A673 (cell line): ENCODE results near the gene TMEM178B. TPM values are rescaled to one million over a fixed set of nuclear protein-coding genes. Genes with fewer than 3 reads are reported as not detected.
A peak's percentile ranks its signal among the peaks of the same experiment; 100 is the strongest.

Source experiments
- BruUV-seq: library from RNA; stranded (reverse); fragments of 400-500 nt; replicated peaks from 2 replicates; lab custom pipeline; 2021; lab: Mats Ljungman, UMichigan
- CTCF ChIA-PET: fragments of 300-600 bp; sonication (Branson Sonifier 250); formaldehyde crosslinking; loops from one replicate; lab custom pipeline; 2022; ENCODE audit warnings: antibody characterized with exemption; lab: Charles Lee
- POLR2A ChIA-PET: fragments of 300-600 bp; sonication (Branson Sonifier 250); formaldehyde crosslinking; loops from one replicate; lab custom pipeline; 2022; ENCODE audit warnings: antibody characterized with exemption; ENCODE audit not compliant: low non-redundant PET; lab: Charles Lee
- DNase-seq: peaks from one replicate; pipeline ENCODE4 v3.0.0-alpha.2; 2015; ENCODE audit warnings: low spot score
- H3K27ac ChIP-seq: fragments of 200-600 bp; sonication (generic); 2 replicates; pipeline ENCODE4 v1.5.1; 2016; ENCODE audit warnings: mixed run types, low read depth, mild to moderate bottlenecking, mixed read lengths, antibody characterized with exemption, low read length; ENCODE audit not compliant: poor library complexity, severe bottlenecking
- H3K27me3 ChIP-seq: fragments of 200-600 bp; sonication (generic); replicated peaks from 2 replicates; pipeline ENCODE4 v1.6.1; 2017; ENCODE audit warnings: mixed run types, low read depth, mild to moderate bottlenecking, mixed read lengths, antibody characterized with exemption, low read length; ENCODE audit not compliant: insufficient read depth, poor library complexity
- H3K36me3 ChIP-seq: fragments of 200-600 bp; sonication (generic); 2 replicates; pipeline ENCODE4 v1.6.1; 2016; ENCODE audit warnings: mixed run types, mild to moderate bottlenecking, mixed read lengths, antibody characterized with exemption, low read length; ENCODE audit not compliant: insufficient read depth, poor library complexity, severe bottlenecking
- H3K4me1 ChIP-seq: fragments of 200-600 bp; sonication (generic); 2 replicates; pipeline ENCODE4 v1.6.1; 2017; ENCODE audit warnings: mixed run types, mild to moderate bottlenecking, mixed read lengths, antibody characterized with exemption, low read length; ENCODE audit not compliant: insufficient read depth, poor library complexity, severe bottlenecking
- H3K4me3 ChIP-seq: fragments of 200-600 bp; sonication (generic); 2 replicates; pipeline ENCODE4 v1.5.1; 2016; ENCODE audit warnings: low read depth, mixed run types, mild to moderate bottlenecking, mixed read lengths, low read length; ENCODE audit not compliant: poor library complexity, severe bottlenecking
- H3K9me3 ChIP-seq: fragments of 200-600 bp; sonication (generic); 2 replicates; pipeline ENCODE4 v1.6.1; 2016; ENCODE audit warnings: mixed run types, low read depth, mild to moderate bottlenecking, mixed read lengths, antibody characterized with exemption, low read length; ENCODE audit not compliant: poor library complexity, severe bottlenecking
- CTCF ChIP-seq: fragments of 300-800, 200-600 bp; sonication (generic); conservative IDR thresholded peaks from 2 replicates; pipeline ENCODE4 v1.5.1; 2017; ENCODE audit warnings: low read depth, mild to moderate bottlenecking, antibody characterized with exemption, low read length, moderate library complexity, mixed read lengths
- EZH2 ChIP-seq: fragments of 200-600 bp; sonication (generic); IDR thresholded peaks from 2 replicates; pipeline ENCODE4 v1.6.1; 2017; ENCODE audit warnings: borderline replicate concordance, low read depth, mild to moderate bottlenecking, mixed read lengths, antibody characterized with exemption, low read length; ENCODE audit not compliant: poor library complexity, severe bottlenecking
- intact Hi-C: fragments of 100-400 bp; cut with micrococcal nuclease; formaldehyde crosslinking; loops from one replicate; pipeline ENCODE4 v1.10.0; 2022; ENCODE audit not compliant: unreplicated experiment
- total RNA-seq: library from RNA; stranded (reverse); gene quantifications from 2 replicates; pipeline ENCODE4 v1.2.3, GENCODE V29; 2021

TMEM178B gene
- total RNA-seq, 1 experiment from 2014 or later, result 2.8 TPM

DNA sequence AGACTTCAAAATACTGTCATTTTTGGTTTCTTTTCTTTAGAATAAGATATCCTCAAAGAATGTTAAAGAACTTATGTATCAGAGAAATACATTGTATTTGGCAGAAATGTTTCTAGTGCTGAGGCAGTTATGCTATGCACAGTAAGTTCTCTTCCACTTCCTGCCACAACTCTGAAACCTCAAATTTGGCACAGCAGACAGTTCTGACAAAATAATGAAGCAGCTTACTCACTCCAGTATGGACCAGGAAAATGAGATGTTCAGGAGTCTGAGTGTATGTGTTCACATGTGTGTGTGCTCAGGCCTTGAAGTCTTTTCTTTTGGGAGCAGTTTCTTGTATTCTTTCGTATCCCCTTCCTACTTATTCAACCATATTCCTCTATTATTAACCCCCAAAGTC, 280.4 kb downstream of the TMEM178B start:
- CTCF ChIA-PET, result no interaction called here

DNA sequence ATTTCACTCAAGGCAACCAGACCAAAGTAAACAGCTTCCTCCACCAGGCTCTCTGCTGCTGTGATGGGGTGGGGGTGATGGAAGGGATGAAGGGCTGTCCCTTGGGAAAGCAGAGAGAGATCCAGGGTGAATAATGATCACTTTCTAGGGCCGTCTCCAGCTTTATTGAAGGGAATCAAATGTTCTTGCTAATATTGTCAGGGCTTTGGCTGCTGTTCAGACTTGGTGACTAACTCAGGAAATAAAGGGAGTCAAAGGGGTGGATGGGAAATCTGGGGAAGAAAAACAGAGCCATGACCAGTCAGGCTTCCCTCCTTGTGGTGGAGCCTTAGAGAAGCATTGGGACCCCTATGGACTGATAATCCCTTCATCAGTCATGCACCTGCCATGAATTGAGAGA, 281.2 kb downstream of the TMEM178B start:
- no peak for TF ChIP-seq CTCF
- H3K36me3 ChIP-seq, result no peaks in the 10 kb centered on the region
- peak; percentile 18 for DNase-seq
- CTCF ChIA-PET, result no interaction called here
- H3K4me3 ChIP-seq, result no peak overlapping the region
- POLR2A ChIA-PET, result no interaction called here
- no peaks in the 10 kb centered on the region for H3K4me1 ChIP-seq
- H3K27ac ChIP-seq, result no peak overlapping the region
- intact Hi-C loops, result no loop called here
- BruUV-seq, result no TSS peak
- no peaks in the 10 kb centered on the region for H3K27me3 ChIP-seq
- H3K9me3 ChIP-seq, result no peaks in the 10 kb centered on the region

More for the DNA sequence above, 280.4 kb downstream of the TMEM178B start:
- Histone ChIP-seq H3K4me1 (no peaks in the 10 kb centered on the region), H3K9me3 (no peaks in the 10 kb centered on the region), H3K4me3 (no peak overlapping the region), H3K27ac (no peak overlapping the region), H3K36me3 (no peaks in the 10 kb centered on the region), H3K27me3 (no peaks in the 10 kb centered on the region)
- no TSS peak for BruUV-seq
- DNase-seq, result no peak
- TF ChIP-seq CTCF, result no peak
- no peak for TF ChIP-seq EZH2
- intact Hi-C loops, result no loop called here
- POLR2A ChIA-PET, result no interaction called here

GRCh38 chr7:141356161-141356560, 282.3 kb downstream of the TMEM178B start:
- H3K9me3 ChIP-seq, result no peaks in the 10 kb centered on the region
- ChIA-PET CTCF (no interaction called here), POLR2A (no interaction called here)
- no peak overlapping the region for H3K27ac ChIP-seq
- BruUV-seq, result no TSS peak
- H3K27me3 ChIP-seq, result no peaks in the 10 kb centered on the region
- DNase-seq, result no peak
- no peaks in the 10 kb centered on the region for H3K4me1 ChIP-seq
- intact Hi-C loops, result no loop called here
- TF ChIP-seq CTCF (no peak), EZH2 (no peak)
- H3K4me3 ChIP-seq, result no peak overlapping the region
- H3K36me3 ChIP-seq, result no peaks in the 10 kb centered on the region
